Loucy (cell line): ENCODE measurements around the gene PRXL2A.
"Not testable (repeated sequence)": the region's sequence is repeated elsewhere in the genome, so short reads cannot be mapped to it uniquely, and the experiment has no call there.

Source experiments
- H2AFZ ChIP-seq: fragments of 200-600 bp; sonication (generic); 2 replicates; pipeline ENCODE4 v1.6.0; 2016; ENCODE audit warnings: antibody characterized with exemption, mild to moderate bottlenecking, low read length, moderate library complexity
- H3F3A ChIP-seq: fragments of 200-600 bp; 2 replicates; pipeline ENCODE4 v1.6.0; 2016; ENCODE audit warnings: antibody characterized with exemption, low read depth, mild to moderate bottlenecking
- H3K27me3 ChIP-seq: fragments of 200-600 bp; sonication (generic); 2 replicates; pipeline ENCODE4 v1.6.1; 2014; ENCODE audit warnings: low read length, mild to moderate bottlenecking; ENCODE audit not compliant: insufficient read depth, poor library complexity, severe bottlenecking
- H3K36me3 ChIP-seq: fragments of 200-600 bp; sonication (generic); 2 replicates; pipeline ENCODE4 v1.6.1; 2016; ENCODE audit warnings: low read length; ENCODE audit not compliant: insufficient read depth
- H3K4me1 ChIP-seq: fragments of 200-600 bp; sonication (generic); 2 replicates; pipeline ENCODE4 v1.5.1; 2014; ENCODE audit warnings: low read length, mild to moderate bottlenecking; ENCODE audit not compliant: insufficient read depth, poor library complexity, severe bottlenecking
- H3K4me2 ChIP-seq: fragments of 200-600 bp; sonication (generic); 2 replicates; pipeline ENCODE4 v1.6.0; 2014; ENCODE audit warnings: antibody characterized with exemption, low read length, low read depth, mild to moderate bottlenecking; ENCODE audit not compliant: poor library complexity, severe bottlenecking
- H3K4me3 ChIP-seq: fragments of 200-600 bp; sonication (generic); 2 replicates; pipeline ENCODE4 v1.5.1; 2014; ENCODE audit warnings: low read length, mild to moderate bottlenecking, mixed read lengths; ENCODE audit not compliant: poor library complexity, severe bottlenecking
- H3K79me2 ChIP-seq: fragments of 200-600 bp; sonication (generic); 2 replicates; pipeline ENCODE4 v1.6.1; 2014; ENCODE audit warnings: low read length; ENCODE audit not compliant: insufficient read depth
- H3K9ac ChIP-seq: fragments of 200-600 bp; sonication (generic); 2 replicates; pipeline ENCODE4 v1.6.0; 2014; ENCODE audit warnings: mild to moderate bottlenecking, low read depth, low read length, moderate library complexity; ENCODE audit not compliant: poor library complexity, severe bottlenecking
- H3K9me2 ChIP-seq: fragments of 200-600 bp; sonication (generic); replicated peaks from 2 replicates; pipeline ENCODE4 v1.6.1; 2016; ENCODE audit warnings: low read depth, low read length, mixed read lengths
- H3K9me3 ChIP-seq: fragments of 200-600 bp; sonication (generic); 2 replicates; pipeline ENCODE4 v1.6.1; 2014; ENCODE audit warnings: mild to moderate bottlenecking, antibody characterized with exemption, low read length, low read depth; ENCODE audit not compliant: insufficient read depth
- H4K20me1 ChIP-seq: fragments of 200-600 bp; sonication (generic); 2 replicates; pipeline ENCODE4 v1.6.0; 2014; ENCODE audit warnings: antibody characterized with exemption, low read length, mild to moderate bottlenecking; ENCODE audit not compliant: insufficient read depth, poor library complexity, severe bottlenecking
- EZH2phosphoT487 ChIP-seq: fragments of 200-600 bp; IDR thresholded peaks from 2 replicates; pipeline ENCODE4 v1.6.1; 2018; ENCODE audit warnings: antibody characterized with exemption, mild to moderate bottlenecking, moderate library complexity, borderline replicate concordance
- TF ChIP-seq, protein P1 (sequence below): fragments of 200-600 bp; sonication (generic); conservative IDR thresholded peaks from 2 replicates; pipeline ENCODE4 v1.5.1; 2014; ENCODE audit warnings: mild to moderate bottlenecking, antibody characterized with exemption, low read length

PRXL2A gene

GRCh38 chr10:80476685-80477084 lies 68.3 kb downstream of the PRXL2A start:
- Histone ChIP-seq H3K9ac (no peak overlapping the region), H3K4me3 (no peak overlapping the region), H4K20me1 (no peaks in the 10 kb centered on the region), H3K79me2 (peaks cover 74% of the 10 kb centered on the region), H3F3A (no peaks in the 10 kb centered on the region), H3K4me2 (no peak overlapping the region), H3K4me1 (no peaks in the 10 kb centered on the region), H3K9me2 (no peaks in the 10 kb centered on the region), H2AFZ (no peak overlapping the region), H3K27me3 (no peaks in the 10 kb centered on the region), H3K9me3 (peaks cover 11% of the 10 kb centered on the region; the same call in 1 of the 2 replicates), H3K36me3 (peaks cover 10% of the 10 kb centered on the region; the same call in 1 of the 2 replicates)
- no peak for TF ChIP-seq EZH2phosphoT487
- TF ChIP-seq, protein P1, sequence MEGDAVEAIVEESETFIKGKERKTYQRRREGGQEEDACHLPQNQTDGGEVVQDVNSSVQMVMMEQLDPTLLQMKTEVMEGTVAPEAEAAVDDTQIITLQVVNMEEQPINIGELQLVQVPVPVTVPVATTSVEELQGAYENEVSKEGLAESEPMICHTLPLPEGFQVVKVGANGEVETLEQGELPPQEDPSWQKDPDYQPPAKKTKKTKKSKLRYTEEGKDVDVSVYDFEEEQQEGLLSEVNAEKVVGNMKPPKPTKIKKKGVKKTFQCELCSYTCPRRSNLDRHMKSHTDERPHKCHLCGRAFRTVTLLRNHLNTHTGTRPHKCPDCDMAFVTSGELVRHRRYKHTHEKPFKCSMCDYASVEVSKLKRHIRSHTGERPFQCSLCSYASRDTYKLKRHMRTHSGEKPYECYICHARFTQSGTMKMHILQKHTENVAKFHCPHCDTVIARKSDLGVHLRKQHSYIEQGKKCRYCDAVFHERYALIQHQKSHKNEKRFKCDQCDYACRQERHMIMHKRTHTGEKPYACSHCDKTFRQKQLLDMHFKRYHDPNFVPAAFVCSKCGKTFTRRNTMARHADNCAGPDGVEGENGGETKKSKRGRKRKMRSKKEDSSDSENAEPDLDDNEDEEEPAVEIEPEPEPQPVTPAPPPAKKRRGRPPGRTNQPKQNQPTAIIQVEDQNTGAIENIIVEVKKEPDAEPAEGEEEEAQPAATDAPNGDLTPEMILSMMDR = no peak

- no peaks in the 10 kb centered on the region for H4K20me1 ChIP-seq
- H3K27me3 ChIP-seq = no peaks in the 10 kb centered on the region
- no peaks in the 10 kb centered on the region for H3K9me2 ChIP-seq
- H3K9ac ChIP-seq = no peak overlapping the region
- peaks cover 11% of the 10 kb centered on the region; the same call in 1 of the 2 replicates for H3K9me3 ChIP-seq
- H3K79me2 ChIP-seq = peaks cover 68% of the 10 kb centered on the region
- no peak overlapping the region for H3K4me2 ChIP-seq
- no peaks in the 10 kb centered on the region for H3K4me1 ChIP-seq
- no peak overlapping the region for H3K4me3 ChIP-seq
- no peaks in the 10 kb centered on the region for H3F3A ChIP-seq
- no peak overlapping the region for H2AFZ ChIP-seq
- H3K36me3 ChIP-seq = peaks cover 10% of the 10 kb centered on the region; the same call in 1 of the 2 replicates
- TF ChIP-seq, protein P1 = no peak
- no peak for TF ChIP-seq EZH2phosphoT487
Measured at GRCh38 chr10:80477813-80478212, 69.5 kb downstream of the PRXL2A start.

- Histone ChIP-seq H3K9me3 (peaks cover 11% of the 10 kb centered on the region; the same call in 1 of the 2 replicates), H3K36me3 (peaks cover 10% of the 10 kb centered on the region; the same call in 1 of the 2 replicates), H3K79me2 (peaks cover 67% of the 10 kb centered on the region), H3K4me1 (peaks cover 12% of the 10 kb centered on the region)
- H4K20me1 ChIP-seq, H3K4me2 ChIP-seq, H3K9me2 ChIP-seq, H3K27me3 ChIP-seq, H3K9ac ChIP-seq, H3K4me3 ChIP-seq, H2AFZ ChIP-seq, H3F3A ChIP-seq: not testable (repeated sequence)
Measured at GRCh38 chr10:80480373-80480772, 72.0 kb downstream of the PRXL2A start.

- peaks cover 10% of the 10 kb centered on the region; the same call in 1 of the 2 replicates for H3K36me3 ChIP-seq
Measured at GRCh38 chr10:80480852-80481251, 72.5 kb downstream of the PRXL2A start.

More at GRCh38 chr10:80480852-80481251, 72.5 kb downstream of the PRXL2A start:
- no peaks in the 10 kb centered on the region for H3K9me2 ChIP-seq
- no peak overlapping the region for H3K9ac ChIP-seq
- peaks cover 8% of the 10 kb centered on the region for H4K20me1 ChIP-seq
- no peak overlapping the region for H3K4me2 ChIP-seq
- H3K4me1 ChIP-seq = peaks cover 17% of the 10 kb centered on the region
- TF ChIP-seq EZH2phosphoT487 = no peak
- TF ChIP-seq, protein P1 = no peak
- H3K9me3 ChIP-seq = peaks cover 11% of the 10 kb centered on the region; the same call in 1 of the 2 replicates
- H3K27me3 ChIP-seq = no peaks in the 10 kb centered on the region
- no peaks in the 10 kb centered on the region for H3F3A ChIP-seq
- H3K4me3 ChIP-seq = no peak overlapping the region
- no peak overlapping the region for H2AFZ ChIP-seq
- peaks cover 68% of the 10 kb centered on the region for H3K79me2 ChIP-seq
